Panc1 (cell line): ENCODE data around the gene SH3PXD2A.

ENCODE experiments used
- POLR2AphosphoS5 ChIP-seq: IDR thresholded peaks from 2 replicates; pipeline ENCODE4 v1.6.1; 2012; ENCODE audit warnings: mild to moderate bottlenecking, low read depth, low read length, moderate library complexity
- TF ChIP-seq, protein P1 (sequence below): fragments of 450-650 bp; IDR thresholded peaks from 2 replicates; pipeline ENCODE4 v1.5.1; 2017; ENCODE audit warnings: mild to moderate bottlenecking

DNA sequence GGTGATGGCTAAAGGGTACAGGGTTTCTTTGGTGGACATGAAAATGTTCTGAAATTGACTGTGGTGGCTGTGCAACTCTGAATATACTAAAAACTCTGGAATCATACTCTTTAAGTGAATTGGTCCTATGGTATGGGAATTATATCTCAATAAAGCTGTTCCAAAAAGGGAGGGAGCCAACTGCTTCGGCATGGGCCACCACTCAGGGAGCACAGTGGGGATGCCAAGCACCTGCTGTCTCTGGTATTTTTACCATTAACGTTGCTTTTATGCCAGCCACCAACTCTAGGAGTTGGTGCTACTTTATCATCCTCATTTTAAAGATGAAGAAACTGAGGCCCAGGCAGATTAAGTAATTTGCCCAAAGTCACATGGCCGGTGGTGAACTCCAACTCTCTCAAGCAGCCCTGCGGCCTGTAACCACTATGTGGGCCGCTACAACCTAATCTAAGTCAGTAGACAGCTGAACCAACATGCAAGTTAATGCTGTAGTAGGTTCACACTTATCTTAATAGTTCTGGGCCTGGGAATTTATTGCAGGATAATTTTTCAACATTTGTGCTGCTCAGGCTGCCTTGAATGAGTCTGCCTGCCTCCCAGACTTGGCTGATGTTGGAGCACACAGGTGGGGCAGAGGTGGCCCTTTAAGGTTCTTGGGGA, 20.8 kb downstream of the SH3PXD2A start:
- TF ChIP-seq, protein P1, sequence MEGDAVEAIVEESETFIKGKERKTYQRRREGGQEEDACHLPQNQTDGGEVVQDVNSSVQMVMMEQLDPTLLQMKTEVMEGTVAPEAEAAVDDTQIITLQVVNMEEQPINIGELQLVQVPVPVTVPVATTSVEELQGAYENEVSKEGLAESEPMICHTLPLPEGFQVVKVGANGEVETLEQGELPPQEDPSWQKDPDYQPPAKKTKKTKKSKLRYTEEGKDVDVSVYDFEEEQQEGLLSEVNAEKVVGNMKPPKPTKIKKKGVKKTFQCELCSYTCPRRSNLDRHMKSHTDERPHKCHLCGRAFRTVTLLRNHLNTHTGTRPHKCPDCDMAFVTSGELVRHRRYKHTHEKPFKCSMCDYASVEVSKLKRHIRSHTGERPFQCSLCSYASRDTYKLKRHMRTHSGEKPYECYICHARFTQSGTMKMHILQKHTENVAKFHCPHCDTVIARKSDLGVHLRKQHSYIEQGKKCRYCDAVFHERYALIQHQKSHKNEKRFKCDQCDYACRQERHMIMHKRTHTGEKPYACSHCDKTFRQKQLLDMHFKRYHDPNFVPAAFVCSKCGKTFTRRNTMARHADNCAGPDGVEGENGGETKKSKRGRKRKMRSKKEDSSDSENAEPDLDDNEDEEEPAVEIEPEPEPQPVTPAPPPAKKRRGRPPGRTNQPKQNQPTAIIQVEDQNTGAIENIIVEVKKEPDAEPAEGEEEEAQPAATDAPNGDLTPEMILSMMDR = no peak
- no peak for TF ChIP-seq POLR2AphosphoS5
